Upper lobe of right lung (tissue), 1 donor: ENCODE results near the gene STOX1. TPM values are rescaled to one million over a fixed set of nuclear protein-coding genes. Genes with fewer than 3 reads are reported as not detected.
"Not testable (repeated sequence)": the region's sequence is repeated elsewhere in the genome, so short reads cannot be mapped to it uniquely, and the experiment has no call there.

ENCODE experiments used
- ATAC-seq: fragments of 200-7000 bp; cut with Tn5 transposase; one replicate; pipeline ENCODE4 v1.9.1; 2020; ENCODE audit warnings: mild to moderate bottlenecking, moderate library complexity
- DNase-seq: peaks from one replicate; pipeline ENCODE4 v3.0.0-alpha.2; 2020
- H3K27ac ChIP-seq: fragments of 200-600 bp; one replicate; pipeline ENCODE4 v1.8.0; 2022
- H3K27me3 ChIP-seq: fragments of 200-600 bp; one replicate; pipeline ENCODE4 v1.8.0; 2022; ENCODE audit warnings: mild to moderate bottlenecking
- H3K36me3 ChIP-seq: fragments of 200-600 bp; one replicate; pipeline ENCODE4 v1.8.0; 2022
- H3K4me1 ChIP-seq: fragments of 200-600 bp; one replicate; pipeline ENCODE4 v1.8.0; 2022
- H3K4me3 ChIP-seq: fragments of 200-600 bp; one replicate; pipeline ENCODE4 v1.8.0; 2022; ENCODE audit warnings: mild to moderate bottlenecking
- H3K9me3 ChIP-seq: fragments of 200-600 bp; one replicate; pipeline ENCODE4 v1.8.0; 2022
- intact Hi-C: fragments of 100-400 bp; cut with DNase I; formaldehyde crosslinking; loops from one replicate; pipeline ENCODE4 v1.11.0; 2022
- total RNA-seq: library from RNA; stranded (reverse); fragmentation: NEBNext Ultra II Directional; extraction: Animal tissue kit (Norgen Biotek cat#: 25700); gene quantifications from one replicate; pipeline ENCODE4 v1.2.1, GENCODE V29; 2021
- TF ChIP-seq, protein P1 (sequence below): fragments of 200-600 bp; IDR thresholded peaks from one replicate; pipeline ENCODE4 v1.8.0; 2022; ENCODE audit warnings: antibody characterized with exemption
- donor health status: DM: no; HTN: yes; CAD: no; lungs with severe emphysema.

Gene STOX1
- total RNA-seq, 1 donor from 2014 or later: 0.46 TPM

GRCh38 chr10:68792115-68792514 lies 35.2 kb upstream of the STOX1 start:
- Histone ChIP-seq H3K36me3 (peaks cover 85% of the 10 kb centered on the region), H3K27me3 (no peaks in the 10 kb centered on the region), H3K27ac (no peak overlapping the region), H3K9me3 (no peaks in the 10 kb centered on the region), H3K4me1 (no peaks in the 10 kb centered on the region), H3K4me3 (no peak overlapping the region)
- intact Hi-C loops: no loop called here
- ATAC-seq (no peak), DNase-seq (no peak)
- TF ChIP-seq, protein P1, sequence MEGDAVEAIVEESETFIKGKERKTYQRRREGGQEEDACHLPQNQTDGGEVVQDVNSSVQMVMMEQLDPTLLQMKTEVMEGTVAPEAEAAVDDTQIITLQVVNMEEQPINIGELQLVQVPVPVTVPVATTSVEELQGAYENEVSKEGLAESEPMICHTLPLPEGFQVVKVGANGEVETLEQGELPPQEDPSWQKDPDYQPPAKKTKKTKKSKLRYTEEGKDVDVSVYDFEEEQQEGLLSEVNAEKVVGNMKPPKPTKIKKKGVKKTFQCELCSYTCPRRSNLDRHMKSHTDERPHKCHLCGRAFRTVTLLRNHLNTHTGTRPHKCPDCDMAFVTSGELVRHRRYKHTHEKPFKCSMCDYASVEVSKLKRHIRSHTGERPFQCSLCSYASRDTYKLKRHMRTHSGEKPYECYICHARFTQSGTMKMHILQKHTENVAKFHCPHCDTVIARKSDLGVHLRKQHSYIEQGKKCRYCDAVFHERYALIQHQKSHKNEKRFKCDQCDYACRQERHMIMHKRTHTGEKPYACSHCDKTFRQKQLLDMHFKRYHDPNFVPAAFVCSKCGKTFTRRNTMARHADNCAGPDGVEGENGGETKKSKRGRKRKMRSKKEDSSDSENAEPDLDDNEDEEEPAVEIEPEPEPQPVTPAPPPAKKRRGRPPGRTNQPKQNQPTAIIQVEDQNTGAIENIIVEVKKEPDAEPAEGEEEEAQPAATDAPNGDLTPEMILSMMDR: peak; percentile 19

- peaks cover 46% of the 10 kb centered on the region for H3K36me3 ChIP-seq
- TF ChIP-seq, protein P1: no peak
- no peak for ATAC-seq
Observed at GRCh38 chr10:68795886-68796532, 31.3 kb upstream of the STOX1 start.

DNA sequence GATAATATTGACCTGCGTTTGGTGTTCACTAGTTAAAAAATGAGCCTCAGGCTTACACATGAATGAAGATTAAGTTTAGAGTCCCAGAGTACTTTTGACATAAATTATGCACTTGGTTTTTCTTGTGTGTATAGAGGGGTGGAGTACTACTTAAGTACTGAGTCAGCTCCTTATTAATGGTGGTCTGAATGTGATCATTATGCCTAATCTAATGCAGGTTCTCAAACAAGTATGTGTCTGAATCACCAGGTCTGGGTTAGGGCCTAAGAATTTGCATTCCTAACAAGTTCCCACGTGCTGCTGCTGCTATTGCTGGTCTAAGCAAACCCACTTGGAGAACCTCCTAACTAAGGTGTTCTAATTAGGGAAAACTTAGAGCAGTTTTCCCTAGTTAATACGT lies 30.7 kb upstream of the STOX1 start:
- H3K36me3 ChIP-seq: peaks cover 40% of the 10 kb centered on the region

More at GRCh38 chr10:68795886-68796532, 31.3 kb upstream of the STOX1 start:
- H3K9me3 ChIP-seq: no peaks in the 10 kb centered on the region
- no peaks in the 10 kb centered on the region for H3K27me3 ChIP-seq
- H3K4me3 ChIP-seq: no peak overlapping the region
- intact Hi-C loops: no loop called here
- H3K4me1 ChIP-seq: no peaks in the 10 kb centered on the region
- no peak for DNase-seq
- no peak overlapping the region for H3K27ac ChIP-seq

DNA sequence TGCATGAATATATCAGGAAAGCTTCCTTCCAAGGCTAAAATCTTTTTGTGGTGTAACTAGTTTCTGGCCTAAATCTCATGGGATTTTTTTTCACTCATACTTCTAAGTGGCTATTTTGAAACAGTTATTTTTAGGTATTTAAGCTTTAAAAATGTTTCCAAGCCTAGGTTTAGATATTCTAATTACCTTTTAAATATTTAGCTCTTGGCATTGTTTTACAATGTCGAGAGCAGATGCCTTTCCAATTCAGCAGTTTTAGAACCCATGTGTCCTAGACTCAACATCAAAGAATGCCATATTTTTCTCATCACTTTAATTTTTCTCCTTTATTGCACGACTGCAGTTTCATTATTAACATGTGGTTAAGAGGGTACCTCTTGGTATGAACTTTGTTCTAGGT lies 27.1 kb upstream of the STOX1 start:
- DNase-seq (no peak), ATAC-seq (no peak)
- Histone ChIP-seq H3K27me3 (no peaks in the 10 kb centered on the region), H3K4me3 (no peak overlapping the region), H3K4me1 (no peaks in the 10 kb centered on the region), H3K36me3 (peaks cover 12% of the 10 kb centered on the region), H3K27ac (no peak overlapping the region), H3K9me3 (no peaks in the 10 kb centered on the region)
- TF ChIP-seq, protein P1: no peak
- intact Hi-C loops: no loop called here

More for the DNA sequence above, 30.7 kb upstream of the STOX1 start:
- Histone ChIP-seq H3K27ac (no peak overlapping the region), H3K4me3 (no peak overlapping the region), H3K27me3 (no peaks in the 10 kb centered on the region), H3K4me1 (no peaks in the 10 kb centered on the region), H3K9me3 (no peaks in the 10 kb centered on the region)
- intact Hi-C loops: no loop called here
- ATAC-seq (no peak), DNase-seq (no peak)
- TF ChIP-seq, protein P1: no peak

- H3K4me1 ChIP-seq: no peaks in the 10 kb centered on the region
- ATAC-seq: no peak
- H3K27me3 ChIP-seq: no peaks in the 10 kb centered on the region
- no peaks in the 10 kb centered on the region for H3K36me3 ChIP-seq
- intact Hi-C loops: no loop called here
- H3K9me3 ChIP-seq: no peaks in the 10 kb centered on the region
- TF ChIP-seq, protein P1: no peak
- H3K4me3 ChIP-seq: no peak overlapping the region
- no peak for DNase-seq
- no peak overlapping the region for H3K27ac ChIP-seq
Observed at GRCh38 chr10:68804692-68805091, 22.6 kb upstream of the STOX1 start.

GRCh38 chr10:68810830-68811229 lies 16.5 kb upstream of the STOX1 start:
- H3K36me3 ChIP-seq, H3K4me1 ChIP-seq, ATAC-seq, H3K27me3 ChIP-seq, H3K27ac ChIP-seq, DNase-seq, H3K9me3 ChIP-seq, H3K4me3 ChIP-seq, intact Hi-C loops: not testable (repeated sequence)
